Activated B cell treated with CpG ODN at 0.5 μM for 24 hours (primary cell): ENCODE data around the gene NANOS3. TPM values are rescaled to one million over a fixed set of nuclear protein-coding genes. Genes with fewer than 3 reads are reported as not detected.

Source experiments
- ATAC-seq: fragments of 200-7000 bp; cut with Tn5 transposase; one replicate; pipeline ENCODE4 v1.10.0; 2021; ENCODE audit warnings: low read depth, mild to moderate bottlenecking, moderate library complexity
- CTCF ChIA-PET: fragments of 350-600 bp; sonication (Branson Sonifier 250); formaldehyde crosslinking; loops from one replicate; lab custom pipeline; 2021; ENCODE audit warnings: antibody characterized with exemption; lab: Charles Lee
- POLR2A ChIA-PET: fragments of 350-600 bp; sonication (Branson Sonifier 250); formaldehyde crosslinking; loops from one replicate; lab custom pipeline; 2021; ENCODE audit warnings: antibody characterized with exemption; lab: Charles Lee
- DNase-seq: peaks from one replicate; pipeline ENCODE4 v3.0.0; 2022
- H3K27ac Mint-ChIP-seq: one replicate; pipeline ENCODE4 v1.8.0; 2020; ENCODE audit warnings: mixed read lengths
- H3K27me3 Mint-ChIP-seq: one replicate; pipeline ENCODE4 v1.8.0; 2021; ENCODE audit warnings: mixed read lengths
- H3K36me3 Mint-ChIP-seq: one replicate; pipeline ENCODE4 v1.8.0; 2021; ENCODE audit warnings: low read depth, mixed read lengths
- H3K4me1 Mint-ChIP-seq: one replicate; pipeline ENCODE4 v1.8.0; 2021; ENCODE audit warnings: mixed read lengths
- H3K4me3 Mint-ChIP-seq: one replicate; pipeline ENCODE4 v1.8.0; 2020; ENCODE audit warnings: mild to moderate bottlenecking, mixed read lengths
- H3K9me3 Mint-ChIP-seq: one replicate; pipeline ENCODE4 v1.8.0; 2020; ENCODE audit warnings: mixed read lengths
- intact Hi-C: fragments of 100-400 bp; cut with micrococcal nuclease; formaldehyde crosslinking; loops from one replicate; pipeline ENCODE4 v1.15.1; 2024
- total RNA-seq: library from RNA; stranded (reverse); gene quantifications from 2 replicates; pipeline ENCODE4 v1.2.3, GENCODE V29; 2022
- TF ChIP-seq, protein P1 (sequence below): fragments of 200-600 bp; IDR thresholded peaks from one replicate; pipeline ENCODE4 v1.8.0; 2022; ENCODE audit warnings: antibody characterized with exemption, mild to moderate bottlenecking

The NANOS3 gene
- total RNA-seq, 1 donor from 2014 or later = not detected

- DNase-seq = no peak
- H3K27me3 Mint-ChIP-seq = peaks cover 3% of the 10 kb centered on the region
- TF ChIP-seq, protein P1, sequence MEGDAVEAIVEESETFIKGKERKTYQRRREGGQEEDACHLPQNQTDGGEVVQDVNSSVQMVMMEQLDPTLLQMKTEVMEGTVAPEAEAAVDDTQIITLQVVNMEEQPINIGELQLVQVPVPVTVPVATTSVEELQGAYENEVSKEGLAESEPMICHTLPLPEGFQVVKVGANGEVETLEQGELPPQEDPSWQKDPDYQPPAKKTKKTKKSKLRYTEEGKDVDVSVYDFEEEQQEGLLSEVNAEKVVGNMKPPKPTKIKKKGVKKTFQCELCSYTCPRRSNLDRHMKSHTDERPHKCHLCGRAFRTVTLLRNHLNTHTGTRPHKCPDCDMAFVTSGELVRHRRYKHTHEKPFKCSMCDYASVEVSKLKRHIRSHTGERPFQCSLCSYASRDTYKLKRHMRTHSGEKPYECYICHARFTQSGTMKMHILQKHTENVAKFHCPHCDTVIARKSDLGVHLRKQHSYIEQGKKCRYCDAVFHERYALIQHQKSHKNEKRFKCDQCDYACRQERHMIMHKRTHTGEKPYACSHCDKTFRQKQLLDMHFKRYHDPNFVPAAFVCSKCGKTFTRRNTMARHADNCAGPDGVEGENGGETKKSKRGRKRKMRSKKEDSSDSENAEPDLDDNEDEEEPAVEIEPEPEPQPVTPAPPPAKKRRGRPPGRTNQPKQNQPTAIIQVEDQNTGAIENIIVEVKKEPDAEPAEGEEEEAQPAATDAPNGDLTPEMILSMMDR = no peak
- intact Hi-C loops = no loop called here
- no peaks in the 10 kb centered on the region for H3K9me3 Mint-ChIP-seq
- ChIA-PET CTCF (no interaction called here), POLR2A (interaction anchor here (1.3 kb wide), 1 partner anchor 50 kb away, joined by 3 read pairs; no protein-coding TSS in a partner anchor)
- H3K27ac Mint-ChIP-seq = peak overlapping the region; percentile 91
- peak overlapping the region; percentile 72 for H3K4me3 Mint-ChIP-seq
- H3K4me1 Mint-ChIP-seq = peaks cover 70% of the 10 kb centered on the region
- H3K36me3 Mint-ChIP-seq = peaks cover 2% of the 10 kb centered on the region
- ATAC-seq = no peak
Measured at GRCh38 chr19:13844130-13844631, 32.8 kb upstream of the NANOS3 start.

DNA sequence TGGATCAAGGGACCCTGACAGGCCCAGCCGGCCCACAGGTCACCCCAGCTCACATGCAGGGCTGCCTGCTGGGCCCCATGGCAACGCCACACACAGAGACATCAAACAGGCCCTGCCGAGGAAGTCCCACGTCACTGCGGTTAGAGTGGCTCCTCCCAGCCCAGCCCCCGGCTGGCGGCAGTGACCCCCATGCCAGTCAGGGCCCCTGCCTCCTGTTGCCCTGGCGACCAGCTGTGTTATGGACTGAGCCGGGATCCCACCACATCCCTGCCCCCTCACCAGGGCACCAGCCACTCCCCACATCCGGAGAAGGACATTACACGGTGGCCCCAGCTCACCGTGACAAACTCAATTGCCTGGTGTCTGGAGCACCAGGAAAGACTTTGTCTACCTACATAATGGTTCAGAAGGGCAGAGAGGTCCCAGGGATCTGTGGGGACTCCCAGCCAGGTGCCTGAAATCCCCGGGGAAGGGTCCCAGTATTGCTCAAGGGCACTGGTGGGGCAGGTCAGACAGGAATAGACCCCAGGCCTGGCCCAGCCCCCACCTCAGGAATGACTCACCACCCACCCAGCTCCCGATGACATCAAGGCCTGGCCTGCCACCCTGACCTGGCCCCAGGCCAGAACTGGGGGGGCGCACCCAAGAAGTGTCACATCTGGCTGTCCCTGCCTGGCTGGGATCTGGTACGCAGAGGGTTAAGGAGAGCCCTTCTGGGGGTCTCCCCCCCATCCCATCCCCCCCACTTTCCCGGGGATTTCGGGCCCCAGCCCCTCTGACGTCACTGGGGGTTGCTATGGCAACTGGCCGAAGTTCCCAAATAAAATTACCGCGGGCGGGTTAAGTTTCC is 30.2 kb upstream of the NANOS3 start:
- Mint-ChIP-seq H3K4me3 (peak overlapping the region; percentile 88), H3K27ac (peak overlapping the region; percentile 98), H3K9me3 (no peaks in the 10 kb centered on the region), H3K4me1 (peaks cover 62% of the 10 kb centered on the region), H3K27me3 (peaks cover 3% of the 10 kb centered on the region), H3K36me3 (no peaks in the 10 kb centered on the region)
- TF ChIP-seq, protein P1 = no peak
- intact Hi-C loops = loop anchor here (1.0 to 5.0 kb wide), 8 partner anchors 7 to 744 kb away; partner anchors contain the start of genes LYL1, RFX1 and ZSWIM4
- ChIA-PET POLR2A (interaction anchor here (0.6 to 3.3 kb wide), 22 partner anchors 7 to 695 kb away, joined by 3 to 73 read pairs (median 4); partner anchors contain the start of genes ASF1B, C19orf53, MRI1 and ZSWIM4), CTCF (interaction anchor here (1.0 to 1.2 kb wide), 2 partner anchors 11 to 15 kb away, joined by 4 to 10 read pairs; no protein-coding TSS in a partner anchor)
- DNase-seq = peak; percentile 92
- ATAC-seq = peak; percentile 56

DNA sequence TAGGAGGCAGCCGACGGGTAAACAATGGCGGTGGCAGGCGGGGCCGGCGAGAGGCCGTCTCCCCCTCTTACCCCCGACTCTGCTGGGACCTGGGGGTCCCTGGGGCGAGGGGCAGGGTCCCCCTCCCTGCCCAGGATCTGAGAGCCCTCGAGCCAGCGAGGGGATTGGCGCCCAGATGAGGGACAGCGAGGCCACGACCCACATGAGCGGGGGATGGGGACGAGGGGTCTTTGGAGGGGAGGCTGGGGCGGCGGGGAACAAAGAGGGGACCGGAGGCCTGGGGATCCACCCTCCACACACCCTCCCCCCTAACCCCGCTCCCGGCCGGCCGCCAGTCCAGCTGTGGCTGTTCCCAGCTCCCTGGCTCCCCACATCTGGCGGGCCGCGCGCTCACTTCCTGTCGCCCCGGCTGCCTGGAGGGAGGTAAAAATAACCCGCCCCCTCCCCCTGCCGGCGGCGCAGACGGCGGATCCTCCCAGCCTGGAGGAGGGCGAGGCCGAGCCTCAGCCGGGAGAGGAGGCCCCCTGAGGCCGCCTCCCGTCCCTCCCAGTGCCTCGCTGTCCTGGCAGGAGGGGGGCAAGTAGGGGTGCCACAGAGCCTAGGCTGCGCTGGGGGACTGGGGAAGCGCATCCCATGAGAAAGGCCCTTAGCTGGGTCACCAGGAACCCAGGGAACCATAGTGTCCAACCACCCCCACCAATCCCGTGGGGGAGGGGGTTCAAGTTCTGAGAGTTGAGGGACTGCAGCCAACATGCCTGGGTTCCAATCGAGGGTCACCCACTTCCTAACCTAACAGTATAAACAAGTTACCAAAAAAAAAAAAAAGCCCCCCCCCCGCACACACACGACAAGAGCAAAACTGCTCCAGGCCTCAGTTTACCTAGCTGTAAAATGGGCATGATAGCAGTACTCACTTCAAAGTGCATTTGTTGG is 29.3 kb upstream of the NANOS3 start:
- peak overlapping the region; percentile 88 for H3K4me3 Mint-ChIP-seq

GRCh38 chr19:13848340-13848677 is 28.6 kb upstream of the NANOS3 start:
- DNase-seq = no peak
- H3K36me3 Mint-ChIP-seq = no peaks in the 10 kb centered on the region
- H3K4me1 Mint-ChIP-seq = peaks cover 56% of the 10 kb centered on the region
- peak overlapping the region; percentile 31 for H3K27ac Mint-ChIP-seq
- no peak for ATAC-seq
- H3K27me3 Mint-ChIP-seq = peaks cover 3% of the 10 kb centered on the region
- no peaks in the 10 kb centered on the region for H3K9me3 Mint-ChIP-seq
- intact Hi-C loops = loop anchor here (5.0 kb wide), 1 partner anchor 116 kb away; no protein-coding TSS in a partner anchor
- TF ChIP-seq, protein P1 = no peak
- H3K4me3 Mint-ChIP-seq = no peak overlapping the region
- POLR2A ChIA-PET = interaction anchor here (0.6 to 3.3 kb wide), 8 partner anchors 9 to 174 kb away, joined by 3 to 73 read pairs (median 21); partner anchors contain the start of gene ZSWIM4
- CTCF ChIA-PET = interaction anchor here (5.9 kb wide), 1 partner anchor 14 kb away, joined by 31 read pairs; no protein-coding TSS in a partner anchor

More for the DNA sequence above, 29.3 kb upstream of the NANOS3 start:
- POLR2A ChIA-PET = interaction anchor here (0.6 to 3.3 kb wide), 15 partner anchors 8 to 289 kb away, joined by 3 to 73 read pairs (median 4); partner anchors contain the start of genes ASF1B, C19orf53, MRI1 and RFX1
- Mint-ChIP-seq H3K9me3 (no peaks in the 10 kb centered on the region), H3K36me3 (no peaks in the 10 kb centered on the region), H3K27ac (peak overlapping the region; percentile 98), H3K27me3 (peaks cover 3% of the 10 kb centered on the region), H3K4me1 (peaks cover 58% of the 10 kb centered on the region)
- intact Hi-C loops = loop anchor here (1.0 to 5.0 kb wide), 7 partner anchors 8 to 745 kb away; partner anchors contain the start of genes LYL1, RFX1 and ZSWIM4
- TF ChIP-seq, protein P1 = no peak
- DNase-seq = peak; percentile 69
- ATAC-seq = peak; percentile 15
- CTCF ChIA-PET = interaction anchor here (1.0 to 5.9 kb wide), 3 partner anchors 11 to 15 kb away, joined by 4 to 31 read pairs (median 10); no protein-coding TSS in a partner anchor
